Gastrocnemius medialis (tissue), 4 donors: ENCODE measurements around the gene PAPSS2. TPM values are rescaled to one million over a fixed set of nuclear protein-coding genes. Genes with fewer than 3 reads are reported as not detected.
"Not testable (repeated sequence)": the region's sequence is repeated elsewhere in the genome, so short reads cannot be mapped to it uniquely, and the experiment has no call there.

Source experiments
- ATAC-seq, 2 donors: fragments of 150-250 bp; one replicate each; pipeline ENCODE4 v1.9.1; 2016
- DNase-seq, 2 donors: peaks; one replicate each; pipeline ENCODE4 v3.0.0-alpha.2; 2019
- H3K27ac ChIP-seq, 4 donors: fragments of 200-600 bp; sonication (generic); 1 replicate in 1 of 4; 2 replicates in 3 of 4; pipeline ENCODE4 v1.5.1; 2016 to 2018; ENCODE audit warnings: mild to moderate bottlenecking in 2 of 4, moderate library complexity in 1 of 4
- H3K27me3 ChIP-seq, 3 donors: fragments of 200-600 bp; sonication (generic) in 2 of 3; 1 replicate in 1 of 3; 2 replicates in 2 of 3; pipeline versions ENCODE4 v1.5.1 to v1.6.0; 2016 to 2019; ENCODE audit warnings: mild to moderate bottlenecking in 1 of 3, moderate library complexity in 1 of 3
- H3K36me3 ChIP-seq, 2 donors: fragments of 200-600 bp; sonication (generic) in 1 of 2; one replicate each; pipeline ENCODE4 v1.5.1; 2017 to 2018
- H3K4me1 ChIP-seq, 2 donors: fragments of 200-600 bp; sonication (generic) in 1 of 2; one replicate each; pipeline ENCODE4 v1.5.1; 2016 to 2017; ENCODE audit warnings: mild to moderate bottlenecking in 2 of 2
- H3K4me3 ChIP-seq, 4 donors: fragments of 200-600 bp; sonication (generic) in 3 of 4; 1 replicate in 1 of 4; 2 replicates in 3 of 4; pipeline ENCODE4 v1.5.1; 2016 to 2019; ENCODE audit warnings: mild to moderate bottlenecking in 2 of 4
- H3K9me3 ChIP-seq, 3 donors: fragments of 200-600 bp; sonication (generic) in 2 of 3; 1 replicate in 1 of 3; 2 replicates in 2 of 3; pipeline ENCODE4 v1.5.1; 2016 to 2019
- CTCF ChIP-seq, 5 experiments: fragments of 450-650 bp in 3 of 5; fragments of 200-600 bp in 2 of 5; sonication (generic) in 2 of 5; IDR thresholded peaks in 4 of 5; conservative IDR thresholded peaks in 1 of 5; 1 replicate in 4 of 5; 2 replicates in 1 of 5; pipeline ENCODE4 v1.5.1; 2016 to 2019; ENCODE audit warnings: antibody characterized with exemption in 5 of 5, mild to moderate bottlenecking in 3 of 5, moderate library complexity in 3 of 5
- POLR2A ChIP-seq, 2 donors: fragments of 450-650 bp; IDR thresholded peaks; one replicate each; pipeline ENCODE4 v1.6.1; 2017; ENCODE audit warnings: antibody characterized with exemption in 2 of 2, mild to moderate bottlenecking in 2 of 2, moderate library complexity in 2 of 2
- in situ Hi-C, 4 donors: fragments of 200-750 bp; cut with MboI; loops; one replicate each; pipeline versions ENCODE4 v1.15.0 to v1.8.0; 2017; ENCODE audit warnings: low sequenced_read_pairs in 4 of 4
- intact Hi-C: fragments of 100-400 bp; cut with DNase I; formaldehyde crosslinking; loops from one replicate; pipeline ENCODE4 v1.15.1; 2023; ENCODE audit warnings: low total_unique reads
- total RNA-seq, 4 donors: library from RNA; depleted of rRNA; stranded (reverse); fragments of >200 nt; gene quantifications; one replicate each; pipeline versions ENCODE4 v1.1.0 to v1.2.3, GENCODE V29; 2016

The PAPSS2 gene
- 1 to 10 TPM; 2.7 to 8.7 (median 6.8) TPM for total RNA-seq

DNA sequence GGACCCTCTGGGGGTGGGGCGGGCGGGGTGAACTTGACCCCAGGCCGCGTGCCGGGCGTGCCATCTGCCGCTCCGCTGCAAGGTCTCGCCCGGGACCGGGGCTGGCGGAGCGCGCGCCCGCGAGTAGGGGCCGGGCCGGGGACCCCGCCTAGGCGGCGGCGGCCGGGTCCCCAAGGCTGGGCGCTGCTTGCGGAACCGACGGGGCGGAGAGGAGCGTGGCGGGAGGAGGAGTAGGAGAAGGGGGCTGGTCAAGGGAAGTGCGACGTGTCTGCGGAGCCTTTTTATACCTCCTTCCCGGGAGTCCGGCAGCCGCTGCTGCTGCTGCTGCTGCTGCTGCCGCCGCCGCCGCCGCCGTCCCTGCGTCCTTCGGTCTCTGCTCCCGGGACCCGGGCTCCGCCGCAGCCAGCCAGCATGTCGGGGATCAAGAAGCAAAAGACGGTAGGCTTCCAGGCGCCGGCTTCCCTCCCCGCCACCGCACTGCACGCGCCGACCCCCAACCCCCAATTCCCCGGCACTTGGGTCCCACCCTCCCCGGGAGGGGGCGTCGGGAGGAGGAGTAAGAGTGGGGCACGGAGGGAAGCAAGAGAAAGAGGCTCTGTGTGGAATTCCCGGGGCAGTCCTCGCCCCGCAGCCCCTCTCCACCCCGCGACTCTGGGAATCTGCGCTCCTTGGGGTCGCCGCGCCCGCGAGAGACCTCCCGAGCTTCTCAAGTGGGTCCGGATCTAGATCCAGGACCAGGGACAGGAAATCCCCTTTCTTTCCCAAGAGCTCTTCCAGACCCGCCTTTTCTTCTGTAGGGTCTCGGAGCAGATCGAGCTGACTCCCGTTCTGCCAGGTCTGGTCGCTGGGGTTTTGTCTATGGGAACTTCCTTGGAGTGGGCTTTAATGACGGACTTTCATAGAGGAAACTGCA lies at the start of gene PAPSS2:
PAPSS2 (plus strand) TSS at position 308 of the 913 bp plus-strand sequence; CDS start at position 412, 104 bp downstream.
- ATAC-seq (peak; percentile 34 to 59), DNase-seq (peak; percentile 21 to 30)
- Histone ChIP-seq H3K4me3 (peak within 1 kb of the TSS; percentile 61 to 84 (median 70)), H3K27ac (peak within 1 kb of the TSS; percentile 62 to 77 (median 68)), H3K27me3 (peaks cover 8 to 19% (median 10%) of the 10 kb centered on the region in 3 donors), H3K36me3 (no peaks in the 10 kb centered on the region), H3K4me1 (peaks cover 0 to 7% of the 10 kb centered on the region in 2 donors), H3K9me3 (no peaks in the 10 kb centered on the region)
- intact Hi-C loops (loop anchor here (1.0 kb wide), 1 partner anchor 73 kb away; no protein-coding TSS in a partner anchor), in situ Hi-C loops (loop anchor here in 2 of 4 donors (5.0 kb wide), 1 partner anchor 77 kb away; no protein-coding TSS in a partner anchor)
- TF ChIP-seq POLR2A (IDR thresholded peaks at IDR 0.05) (peak; percentile 35 to 60), CTCF (IDR thresholded peaks at IDR 0.05 in 4 of 5, conservative IDR thresholded peaks at IDR 0.05 in 1 of 5) (no peak)

DNA sequence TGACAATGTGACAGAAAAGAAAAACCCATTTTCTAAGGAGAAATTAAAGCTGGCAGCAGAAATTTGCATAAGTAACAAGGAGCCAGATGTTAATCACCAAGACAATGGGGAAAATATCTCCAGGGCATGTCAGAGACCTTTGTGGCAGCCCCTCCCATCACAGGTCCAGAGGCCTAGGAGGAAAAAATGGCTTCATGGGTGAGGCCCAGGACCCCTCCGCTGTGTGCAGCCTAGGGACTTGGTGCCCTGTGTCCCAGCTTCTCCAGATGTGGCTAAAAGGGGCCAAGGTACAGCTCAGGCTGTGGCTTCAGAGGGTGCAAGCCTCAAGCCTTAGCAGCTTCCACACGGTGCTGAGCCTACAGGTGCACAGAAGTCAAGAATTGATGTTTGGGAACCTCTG lies 48.3 kb upstream of the PAPSS2 start:
- intact Hi-C loops: not testable (repeated sequence)

GRCh38 chr10:87612115-87612514 lies 47.6 kb upstream of the PAPSS2 start:
- H3K4me1 ChIP-seq: no peaks in the 10 kb centered on the region
- TF ChIP-seq POLR2A (IDR thresholded peaks at IDR 0.05) (no peak), CTCF (IDR thresholded peaks at IDR 0.05 in 4 of 5, conservative IDR thresholded peaks at IDR 0.05 in 1 of 5) (no peak)
- in situ Hi-C loops: no loop called here
- ATAC-seq (no peak), DNase-seq (no peak)
- intact Hi-C loops: no loop called here
- no peaks in the 10 kb centered on the region for H3K36me3 ChIP-seq
- H3K27ac ChIP-seq: no peak overlapping the region
- no peaks in the 10 kb centered on the region for H3K27me3 ChIP-seq
- H3K4me3 ChIP-seq: no peak overlapping the region
- no peaks in the 10 kb centered on the region for H3K9me3 ChIP-seq

More for the DNA sequence above, 48.3 kb upstream of the PAPSS2 start:
- ATAC-seq, in situ Hi-C loops, H3K4me1 ChIP-seq, DNase-seq, H3K36me3 ChIP-seq, H3K9me3 ChIP-seq, H3K27me3 ChIP-seq, H3K27ac ChIP-seq, H3K4me3 ChIP-seq: not testable (repeated sequence)

DNA sequence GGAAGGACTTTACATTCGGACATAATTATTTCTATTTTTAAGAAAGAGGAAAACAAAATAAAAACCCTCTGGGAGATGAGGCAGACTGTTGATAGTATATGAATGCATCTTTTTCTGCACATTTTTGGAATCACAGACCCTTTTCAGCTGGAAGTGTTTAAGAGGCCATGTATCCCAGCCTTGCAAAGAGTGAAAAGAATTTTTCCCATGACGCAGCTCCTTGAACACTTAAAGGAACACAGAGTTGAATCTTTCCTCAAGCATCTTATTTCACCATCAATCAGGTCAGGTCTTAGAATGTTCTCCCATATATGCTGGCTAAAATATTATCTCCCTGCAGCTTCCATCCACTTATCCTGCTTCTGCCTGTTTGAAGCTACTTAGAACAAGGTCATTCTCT lies 45.9 kb upstream of the PAPSS2 start:
- intact Hi-C loops: no loop called here
- no peak for ATAC-seq
- TF ChIP-seq CTCF (IDR thresholded peaks at IDR 0.05 in 4 of 5, conservative IDR thresholded peaks at IDR 0.05 in 1 of 5) (no peak), POLR2A (IDR thresholded peaks at IDR 0.05) (no peak)
- in situ Hi-C loops: no loop called here
- Histone ChIP-seq H3K4me3 (no peak overlapping the region), H3K27me3 (no peaks in the 10 kb centered on the region), H3K36me3 (no peaks in the 10 kb centered on the region), H3K27ac (no peak overlapping the region), H3K4me1 (no peaks in the 10 kb centered on the region), H3K9me3 (no peaks in the 10 kb centered on the region)
- DNase-seq: no peak

DNA sequence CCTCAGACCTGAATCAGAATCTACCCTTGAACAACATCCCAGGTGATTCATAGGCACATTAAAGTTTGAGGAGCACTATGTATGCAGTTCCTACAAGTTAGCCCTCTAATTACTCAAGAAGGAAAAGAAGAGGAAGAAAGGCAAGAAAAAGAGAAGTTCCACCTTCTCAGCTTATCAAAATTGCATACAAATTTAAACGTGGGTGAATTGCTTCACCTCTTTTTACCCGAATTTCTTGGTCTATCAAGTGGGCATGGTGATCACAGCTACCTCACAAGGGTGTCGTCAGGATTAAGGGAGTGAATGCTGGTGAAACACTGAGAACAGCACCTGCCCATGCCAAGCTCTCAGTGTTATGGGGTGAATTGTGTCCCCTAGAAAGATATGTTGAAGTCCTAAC lies 43.8 kb upstream of the PAPSS2 start:
- H3K4me1 ChIP-seq: no peaks in the 10 kb centered on the region
- H3K4me3 ChIP-seq: no peak overlapping the region
- intact Hi-C loops: no loop called here
- no peak for DNase-seq
- H3K36me3 ChIP-seq: no peaks in the 10 kb centered on the region
- in situ Hi-C loops: no loop called here
- ATAC-seq: no peak
- TF ChIP-seq POLR2A (IDR thresholded peaks at IDR 0.05) (no peak), CTCF (IDR thresholded peaks at IDR 0.05 in 4 of 5, conservative IDR thresholded peaks at IDR 0.05 in 1 of 5) (no peak)
- H3K9me3 ChIP-seq: no peaks in the 10 kb centered on the region
- no peaks in the 10 kb centered on the region for H3K27me3 ChIP-seq
- H3K27ac ChIP-seq: no peak overlapping the region
